OCI-LY3 (cell line): ENCODE data around the gene EPHB2.

Source experiments
- CTCF ChIP-seq: fragments of 200-600, 300-600 bp; sonication (generic); IDR thresholded peaks from 2 replicates; pipeline ENCODE4 v1.5.1; 2014; ENCODE audit warnings: antibody characterized with exemption, low read length, low read depth
- EZH2phosphoT487 ChIP-seq: fragments of 200-600 bp; shearing (Covaris generic); IDR thresholded peaks from 2 replicates; pipeline ENCODE4 v1.6.1; 2018; ENCODE audit warnings: antibody characterized with exemption, mixed run types, low read depth

DNA sequence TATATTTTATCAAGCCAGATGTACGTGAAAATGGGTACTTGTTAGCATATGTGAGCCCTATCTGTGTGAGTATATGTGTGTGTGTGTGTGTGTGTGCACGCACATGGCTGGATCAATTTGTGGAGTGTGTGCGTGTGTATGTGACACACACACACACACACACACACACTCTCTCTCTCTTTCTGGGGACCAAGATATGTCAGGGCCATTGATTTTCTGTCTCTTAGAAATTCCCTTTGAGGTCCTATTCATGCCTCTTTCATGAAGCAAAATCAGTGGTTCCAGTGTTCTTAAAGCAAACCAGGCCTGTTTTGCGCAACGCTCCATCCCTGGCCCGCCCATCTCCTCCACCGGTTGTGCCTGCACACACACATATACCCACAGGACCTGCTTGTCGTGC, 90.0 kb downstream of the EPHB2 start:
- no peak for TF ChIP-seq CTCF
- TF ChIP-seq EZH2phosphoT487 = no peak
